ENCODE results near the gene ATRX.

DNA sequence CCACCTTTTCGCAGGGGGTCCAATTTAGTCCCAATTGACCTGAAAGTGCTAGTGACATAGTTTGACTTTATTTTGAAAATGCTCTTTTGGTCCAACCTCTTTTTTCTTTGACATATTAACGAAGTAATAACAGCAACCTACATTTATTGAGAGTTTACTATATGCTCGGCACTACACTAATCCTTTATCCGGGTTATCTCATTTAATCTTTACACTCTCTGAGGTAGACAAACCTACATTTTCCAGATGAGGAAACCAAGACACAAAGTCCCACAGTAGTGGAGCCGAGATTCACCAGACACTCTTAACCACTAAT lies 307 bp upstream of the ATRX start:
- TF ChIP-seq RBBP5 (conservative IDR thresholded peaks at IDR 0.05): no peak
- TF ChIP-seq, protein P1, sequence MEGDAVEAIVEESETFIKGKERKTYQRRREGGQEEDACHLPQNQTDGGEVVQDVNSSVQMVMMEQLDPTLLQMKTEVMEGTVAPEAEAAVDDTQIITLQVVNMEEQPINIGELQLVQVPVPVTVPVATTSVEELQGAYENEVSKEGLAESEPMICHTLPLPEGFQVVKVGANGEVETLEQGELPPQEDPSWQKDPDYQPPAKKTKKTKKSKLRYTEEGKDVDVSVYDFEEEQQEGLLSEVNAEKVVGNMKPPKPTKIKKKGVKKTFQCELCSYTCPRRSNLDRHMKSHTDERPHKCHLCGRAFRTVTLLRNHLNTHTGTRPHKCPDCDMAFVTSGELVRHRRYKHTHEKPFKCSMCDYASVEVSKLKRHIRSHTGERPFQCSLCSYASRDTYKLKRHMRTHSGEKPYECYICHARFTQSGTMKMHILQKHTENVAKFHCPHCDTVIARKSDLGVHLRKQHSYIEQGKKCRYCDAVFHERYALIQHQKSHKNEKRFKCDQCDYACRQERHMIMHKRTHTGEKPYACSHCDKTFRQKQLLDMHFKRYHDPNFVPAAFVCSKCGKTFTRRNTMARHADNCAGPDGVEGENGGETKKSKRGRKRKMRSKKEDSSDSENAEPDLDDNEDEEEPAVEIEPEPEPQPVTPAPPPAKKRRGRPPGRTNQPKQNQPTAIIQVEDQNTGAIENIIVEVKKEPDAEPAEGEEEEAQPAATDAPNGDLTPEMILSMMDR (IDR thresholded peaks at IDR 0.05 in 2 of 3, conservative IDR thresholded peaks at IDR 0.05 in 1 of 3; ENCODE audit: control insufficient read depth in 2 of 3, extremely low read depth in 1 of 3, insufficient read depth in 1 of 3, low read depth in 3 of 3, low read length in 3 of 3): no peak
- no peak for TF ChIP-seq RB1 (IDR thresholded peaks at IDR 0.05; ENCODE audit: borderline replicate concordance)
- TF ChIP-seq CEBPB (IDR thresholded peaks at IDR 0.05; ENCODE audit: borderline replicate concordance in 1 of 2, low read depth in 2 of 2, low read length in 2 of 2): no peak
- no peak for TF ChIP-seq PAX5 (IDR thresholded peaks at IDR 0.05; ENCODE audit: borderline replicate concordance, low read depth, low read length)
- TF ChIP-seq, protein P2, sequence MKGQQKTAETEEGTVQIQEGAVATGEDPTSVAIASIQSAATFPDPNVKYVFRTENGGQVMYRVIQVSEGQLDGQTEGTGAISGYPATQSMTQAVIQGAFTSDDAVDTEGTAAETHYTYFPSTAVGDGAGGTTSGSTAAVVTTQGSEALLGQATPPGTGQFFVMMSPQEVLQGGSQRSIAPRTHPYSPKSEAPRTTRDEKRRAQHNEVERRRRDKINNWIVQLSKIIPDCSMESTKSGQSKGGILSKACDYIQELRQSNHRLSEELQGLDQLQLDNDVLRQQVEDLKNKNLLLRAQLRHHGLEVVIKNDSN (IDR thresholded peaks at IDR 0.05; ENCODE audit: borderline replicate concordance, extremely low read length, insufficient read depth, low read depth, low read length): no peak
- TF ChIP-seq, protein P3, sequence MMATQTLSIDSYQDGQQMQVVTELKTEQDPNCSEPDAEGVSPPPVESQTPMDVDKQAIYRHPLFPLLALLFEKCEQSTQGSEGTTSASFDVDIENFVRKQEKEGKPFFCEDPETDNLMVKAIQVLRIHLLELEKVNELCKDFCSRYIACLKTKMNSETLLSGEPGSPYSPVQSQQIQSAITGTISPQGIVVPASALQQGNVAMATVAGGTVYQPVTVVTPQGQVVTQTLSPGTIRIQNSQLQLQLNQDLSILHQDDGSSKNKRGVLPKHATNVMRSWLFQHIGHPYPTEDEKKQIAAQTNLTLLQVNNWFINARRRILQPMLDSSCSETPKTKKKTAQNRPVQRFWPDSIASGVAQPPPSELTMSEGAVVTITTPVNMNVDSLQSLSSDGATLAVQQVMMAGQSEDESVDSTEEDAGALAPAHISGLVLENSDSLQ (IDR thresholded peaks at IDR 0.05): no peak
- no peak for TF ChIP-seq FOS (IDR thresholded peaks at IDR 0.05; ENCODE audit: borderline replicate concordance, extremely low read depth, insufficient read length)
- TF ChIP-seq, protein P4, sequence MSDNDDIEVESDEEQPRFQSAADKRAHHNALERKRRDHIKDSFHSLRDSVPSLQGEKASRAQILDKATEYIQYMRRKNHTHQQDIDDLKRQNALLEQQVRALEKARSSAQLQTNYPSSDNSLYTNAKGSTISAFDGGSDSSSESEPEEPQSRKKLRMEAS (IDR thresholded peaks at IDR 0.05; ENCODE audit: low read depth, low read length): no peak
- no peak for TF ChIP-seq POLR2A (IDR thresholded peaks at IDR 0.05; ENCODE audit: low read depth, low read length)
- no peak for TF ChIP-seq ZNF217 (IDR thresholded peaks at IDR 0.05)
- no peak for TF ChIP-seq ZNF207 (IDR thresholded peaks at IDR 0.05; ENCODE audit: borderline replicate concordance)
